WTC11 (cell line): ENCODE results near the gene FXYD3. TPM values are rescaled to one million over a fixed set of nuclear protein-coding genes. Genes with fewer than 3 reads are reported as not detected.

ENCODE experiments used
- ATAC-seq: fragments of 200-7000 bp; cut with Tn5 transposase; 2 replicates; pipeline ENCODE4 v1.10.0; 2021; ENCODE audit warnings: mild to moderate bottlenecking, moderate library complexity
- CTCF ChIA-PET: fragments of 300-600 bp; sonication (Branson Sonifier 250); formaldehyde crosslinking; loops from one replicate; lab custom pipeline; 2021; ENCODE audit warnings: antibody characterized with exemption; lab: Charles Lee
- POLR2A ChIA-PET: fragments of 350-600 bp; sonication (Branson Sonifier 250); formaldehyde crosslinking; loops from one replicate; lab custom pipeline; 2021; ENCODE audit warnings: antibody characterized with exemption; lab: Charles Lee
- DNase-seq: peaks from one replicate; pipeline ENCODE4 v3.0.0; 2021; ENCODE audit warnings: low spot score
- H3K27ac Mint-ChIP-seq: 2 replicates; pipeline ENCODE4 v1.8.0; 2021; ENCODE audit warnings: mixed read lengths
- H3K27me3 Mint-ChIP-seq: 2 replicates; pipeline ENCODE4 v1.8.0; 2021; ENCODE audit warnings: low read depth, mild to moderate bottlenecking, moderate library complexity, mixed read lengths
- H3K36me3 Mint-ChIP-seq: 2 replicates; pipeline ENCODE4 v1.8.0; 2021; ENCODE audit warnings: mixed read lengths
- H3K4me1 Mint-ChIP-seq: 2 replicates; pipeline ENCODE4 v1.8.0; 2022; ENCODE audit warnings: mixed read lengths
- H3K4me3 Mint-ChIP-seq: 2 replicates; pipeline ENCODE4 v1.8.0; 2021; ENCODE audit warnings: mild to moderate bottlenecking, moderate library complexity, mixed read lengths
- H3K9me3 Mint-ChIP-seq: 2 replicates; pipeline ENCODE4 v1.8.0; 2021; ENCODE audit warnings: mixed read lengths
- ELF4 ChIP-seq: sonication (generic); formaldehyde crosslinking; IDR thresholded peaks from 2 replicates; pipeline ENCODE4 v1.8.1; 2022; ENCODE audit warnings: low read depth, mild to moderate bottlenecking, moderate library complexity, missing genetic modification reagents
- FOXJ3 ChIP-seq: sonication (generic); formaldehyde crosslinking; IDR thresholded peaks from 2 replicates; pipeline ENCODE4 v1.9.0; 2021; ENCODE audit warnings: missing genetic modification reagents, mild to moderate bottlenecking, borderline replicate concordance
- FOXP1 ChIP-seq: sonication (generic); formaldehyde crosslinking; IDR thresholded peaks from 2 replicates; pipeline ENCODE4 v1.8.0; 2022; ENCODE audit warnings: missing genetic modification reagents, mild to moderate bottlenecking, moderate library complexity, borderline replicate concordance
- JAZF1 ChIP-seq: fragments of 250-450 bp; sonication (Bioruptor Pico); IDR thresholded peaks from 2 replicates; pipeline ENCODE4 v1.9.0; 2021; ENCODE audit warnings: moderate library complexity, mild to moderate bottlenecking, inconsistent platforms
- SP1 ChIP-seq: sonication (generic); formaldehyde crosslinking; conservative IDR thresholded peaks from 2 replicates; pipeline ENCODE4 v1.8.1; 2022; ENCODE audit warnings: missing genetic modification reagents
- TEAD4 ChIP-seq: sonication (generic); formaldehyde crosslinking; IDR thresholded peaks from 2 replicates; pipeline ENCODE4 v1.8.0; 2022; ENCODE audit warnings: mild to moderate bottlenecking, missing genetic modification reagents
- ZNF232 ChIP-seq: sonication (generic); formaldehyde crosslinking; IDR thresholded peaks from 2 replicates; pipeline ENCODE4 v1.8.0; 2022; ENCODE audit warnings: mild to moderate bottlenecking, missing genetic modification reagents
- ZNF263 ChIP-seq: sonication (generic); formaldehyde crosslinking; IDR thresholded peaks from 2 replicates; pipeline ENCODE4 v1.8.1; 2022; ENCODE audit warnings: low read depth, mild to moderate bottlenecking, moderate library complexity, missing genetic modification reagents
- total RNA-seq: library from RNA; stranded (reverse); gene quantifications from 3 replicates; pipeline ENCODE4 v1.2.3, GENCODE V29; 2021
- TF ChIP-seq, protein P1 (sequence below): sonication (generic); formaldehyde crosslinking; IDR thresholded peaks from 2 replicates; pipeline ENCODE4 v1.8.1; 2023; ENCODE audit warnings: mild to moderate bottlenecking, missing genetic modification reagents
- TF ChIP-seq, protein P2 (sequence below): sonication (generic); formaldehyde crosslinking; IDR thresholded peaks from 2 replicates; pipeline ENCODE4 v1.8.1; 2022; ENCODE audit warnings: missing genetic modification reagents, borderline replicate concordance
- TF ChIP-seq, protein P3 (sequence below): sonication (generic); formaldehyde crosslinking; IDR thresholded peaks from 2 replicates; pipeline ENCODE4 v1.8.1; 2022; ENCODE audit warnings: mild to moderate bottlenecking, moderate library complexity, missing genetic modification reagents
- TF ChIP-seq, protein P4 (sequence below): sonication (generic); formaldehyde crosslinking; IDR thresholded peaks from 2 replicates; pipeline ENCODE4 v1.8.1; 2023; ENCODE audit warnings: mild to moderate bottlenecking, missing genetic modification reagents
- TF ChIP-seq, protein P5 (sequence below): sonication (generic); formaldehyde crosslinking; IDR thresholded peaks from 2 replicates; pipeline ENCODE4 v1.8.1; 2022; ENCODE audit warnings: low read depth, mild to moderate bottlenecking, moderate library complexity, missing genetic modification reagents, borderline replicate concordance
- TF ChIP-seq, protein P6 (sequence below): fragments of 250-450 bp; sonication (Bioruptor Pico); conservative IDR thresholded peaks from 2 replicates; pipeline ENCODE4 v1.9.0; 2021; ENCODE audit warnings: mild to moderate bottlenecking
- TF ChIP-seq, protein P7 (sequence below): sonication (generic); formaldehyde crosslinking; IDR thresholded peaks from 2 replicates; pipeline ENCODE4 v1.8.1; 2022; ENCODE audit warnings: low read depth, missing genetic modification reagents, borderline replicate concordance
- TF ChIP-seq, protein P8 (sequence below): sonication (generic); formaldehyde crosslinking; IDR thresholded peaks from 2 replicates; pipeline ENCODE4 v1.8.0; 2022; ENCODE audit warnings: mild to moderate bottlenecking, missing genetic modification reagents

FXYD3 gene
- total RNA-seq, 1 experiment from 2014 or later, result 1.8 TPM

DNA sequence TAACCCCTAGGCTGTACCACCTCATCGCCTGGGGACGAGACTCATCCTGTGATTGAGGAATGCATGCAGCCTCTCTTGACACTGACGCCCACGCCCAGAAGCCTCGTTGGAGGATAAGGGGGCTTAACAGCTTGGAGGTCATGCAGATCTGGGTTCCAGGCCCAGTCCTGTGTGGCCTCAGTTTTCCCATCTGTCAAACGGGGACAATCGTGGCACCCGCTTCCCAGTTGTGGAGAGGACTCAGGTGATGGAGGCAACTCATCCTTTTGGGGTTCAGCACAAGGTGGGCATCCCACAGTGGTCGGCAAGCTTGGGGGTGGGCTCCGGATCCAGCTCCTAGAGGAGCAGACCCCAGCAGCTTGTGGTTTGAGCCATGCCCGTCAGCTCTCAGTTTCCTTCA lies 20.6 kb downstream of the FXYD3 start:
- no peak for TF ChIP-seq ZNF232 (CRISPR knock-in tag)
- TF ChIP-seq SP1 (CRISPR knock-in tag), result no peak
- TF ChIP-seq, protein P1, sequence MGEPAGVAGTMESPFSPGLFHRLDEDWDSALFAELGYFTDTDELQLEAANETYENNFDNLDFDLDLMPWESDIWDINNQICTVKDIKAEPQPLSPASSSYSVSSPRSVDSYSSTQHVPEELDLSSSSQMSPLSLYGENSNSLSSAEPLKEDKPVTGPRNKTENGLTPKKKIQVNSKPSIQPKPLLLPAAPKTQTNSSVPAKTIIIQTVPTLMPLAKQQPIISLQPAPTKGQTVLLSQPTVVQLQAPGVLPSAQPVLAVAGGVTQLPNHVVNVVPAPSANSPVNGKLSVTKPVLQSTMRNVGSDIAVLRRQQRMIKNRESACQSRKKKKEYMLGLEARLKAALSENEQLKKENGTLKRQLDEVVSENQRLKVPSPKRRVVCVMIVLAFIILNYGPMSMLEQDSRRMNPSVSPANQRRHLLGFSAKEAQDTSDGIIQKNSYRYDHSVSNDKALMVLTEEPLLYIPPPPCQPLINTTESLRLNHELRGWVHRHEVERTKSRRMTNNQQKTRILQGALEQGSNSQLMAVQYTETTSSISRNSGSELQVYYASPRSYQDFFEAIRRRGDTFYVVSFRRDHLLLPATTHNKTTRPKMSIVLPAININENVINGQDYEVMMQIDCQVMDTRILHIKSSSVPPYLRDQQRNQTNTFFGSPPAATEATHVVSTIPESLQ (CRISPR knock-in tag), result no peak
- ChIA-PET CTCF (interaction anchor here (0.7 to 5.2 kb wide), 23 partner anchors 10 to 232 kb away, joined by 3 to 72 read pairs (median 6); partner anchors contain the start of genes FXYD3, FXYD5 and HPN), POLR2A (interaction anchor here (0.6 kb wide), 1 partner anchor 69 kb away, joined by 3 read pairs; no protein-coding TSS in a partner anchor)
- H3K4me1 Mint-ChIP-seq, result peaks cover 28% of the 10 kb centered on the region
- DNase-seq (no peak), ATAC-seq (no peak)
- H3K36me3 Mint-ChIP-seq, result peaks cover 4% of the 10 kb centered on the region; the same call in 1 of the 2 replicates
- no peak overlapping the region for H3K4me3 Mint-ChIP-seq
- no peak overlapping the region for H3K27ac Mint-ChIP-seq
- peaks cover 15% of the 10 kb centered on the region for H3K27me3 Mint-ChIP-seq
- H3K9me3 Mint-ChIP-seq, result peaks cover 12% of the 10 kb centered on the region

DNA sequence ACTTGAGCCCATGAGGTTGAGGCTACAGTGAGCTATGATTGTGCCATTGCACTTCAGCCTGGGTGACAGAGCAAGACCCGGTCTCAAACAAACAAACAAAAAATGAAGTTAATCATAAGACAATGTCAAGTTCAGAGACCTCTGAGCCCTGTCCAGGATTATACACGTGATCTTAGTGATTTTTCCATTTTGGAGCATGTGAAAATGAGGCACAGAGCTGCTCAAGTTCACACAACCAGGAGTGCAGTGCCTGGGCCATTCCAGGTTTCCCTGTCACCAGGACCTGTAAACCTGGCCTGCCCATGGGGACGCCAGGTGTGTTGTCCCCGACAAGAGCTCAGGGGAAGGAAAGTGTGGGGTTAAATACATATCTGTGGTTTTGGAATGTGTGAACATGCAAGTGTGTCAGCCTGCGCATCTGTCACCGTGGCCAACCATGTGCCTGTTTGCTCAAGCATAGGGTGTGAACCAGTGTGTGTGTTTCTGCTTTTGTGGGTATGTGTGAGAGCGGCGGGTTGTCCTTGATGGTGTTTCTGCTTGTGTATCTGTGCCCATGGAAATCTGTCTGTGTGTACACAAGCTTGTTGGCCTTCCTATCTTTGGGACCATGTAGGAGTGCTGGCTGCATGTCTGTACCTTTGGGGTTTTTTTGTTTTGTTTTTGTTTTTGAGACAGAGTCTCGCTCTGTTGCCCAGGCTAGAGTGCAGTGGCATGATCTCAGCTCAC lies 21.5 kb downstream of the FXYD3 start:
- Mint-ChIP-seq H3K27ac (no peak overlapping the region), H3K9me3 (peaks cover 12% of the 10 kb centered on the region)
- DNase-seq, result no peak
- TF ChIP-seq, protein P2, sequence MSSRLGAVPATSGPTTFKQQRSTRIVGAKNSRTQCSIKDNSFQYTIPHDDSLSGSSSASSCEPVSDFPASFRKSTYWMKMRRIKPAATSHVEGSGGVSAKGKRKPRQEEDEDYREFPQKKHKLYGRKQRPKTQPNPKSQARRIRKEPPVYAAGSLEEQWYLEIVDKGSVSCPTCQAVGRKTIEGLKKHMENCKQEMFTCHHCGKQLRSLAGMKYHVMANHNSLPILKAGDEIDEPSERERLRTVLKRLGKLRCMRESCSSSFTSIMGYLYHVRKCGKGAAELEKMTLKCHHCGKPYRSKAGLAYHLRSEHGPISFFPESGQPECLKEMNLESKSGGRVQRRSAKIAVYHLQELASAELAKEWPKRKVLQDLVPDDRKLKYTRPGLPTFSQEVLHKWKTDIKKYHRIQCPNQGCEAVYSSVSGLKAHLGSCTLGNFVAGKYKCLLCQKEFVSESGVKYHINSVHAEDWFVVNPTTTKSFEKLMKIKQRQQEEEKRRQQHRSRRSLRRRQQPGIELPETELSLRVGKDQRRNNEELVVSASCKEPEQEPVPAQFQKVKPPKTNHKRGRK (CRISPR knock-in tag), result no peak
- TF ChIP-seq TEAD4, result no peak
- TF ChIP-seq, protein P3, sequence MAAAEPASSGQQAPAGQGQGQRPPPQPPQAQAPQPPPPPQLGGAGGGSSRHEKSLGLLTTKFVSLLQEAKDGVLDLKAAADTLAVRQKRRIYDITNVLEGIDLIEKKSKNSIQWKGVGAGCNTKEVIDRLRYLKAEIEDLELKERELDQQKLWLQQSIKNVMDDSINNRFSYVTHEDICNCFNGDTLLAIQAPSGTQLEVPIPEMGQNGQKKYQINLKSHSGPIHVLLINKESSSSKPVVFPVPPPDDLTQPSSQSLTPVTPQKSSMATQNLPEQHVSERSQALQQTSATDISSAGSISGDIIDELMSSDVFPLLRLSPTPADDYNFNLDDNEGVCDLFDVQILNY (CRISPR knock-in tag), result no peak
- TF ChIP-seq, protein P4, sequence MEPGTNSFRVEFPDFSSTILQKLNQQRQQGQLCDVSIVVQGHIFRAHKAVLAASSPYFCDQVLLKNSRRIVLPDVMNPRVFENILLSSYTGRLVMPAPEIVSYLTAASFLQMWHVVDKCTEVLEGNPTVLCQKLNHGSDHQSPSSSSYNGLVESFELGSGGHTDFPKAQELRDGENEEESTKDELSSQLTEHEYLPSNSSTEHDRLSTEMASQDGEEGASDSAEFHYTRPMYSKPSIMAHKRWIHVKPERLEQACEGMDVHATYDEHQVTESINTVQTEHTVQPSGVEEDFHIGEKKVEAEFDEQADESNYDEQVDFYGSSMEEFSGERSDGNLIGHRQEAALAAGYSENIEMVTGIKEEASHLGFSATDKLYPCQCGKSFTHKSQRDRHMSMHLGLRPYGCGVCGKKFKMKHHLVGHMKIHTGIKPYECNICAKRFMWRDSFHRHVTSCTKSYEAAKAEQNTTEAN (CRISPR knock-in tag), result no peak
- TF ChIP-seq ZNF263, result no peak
- TF ChIP-seq, protein P5, sequence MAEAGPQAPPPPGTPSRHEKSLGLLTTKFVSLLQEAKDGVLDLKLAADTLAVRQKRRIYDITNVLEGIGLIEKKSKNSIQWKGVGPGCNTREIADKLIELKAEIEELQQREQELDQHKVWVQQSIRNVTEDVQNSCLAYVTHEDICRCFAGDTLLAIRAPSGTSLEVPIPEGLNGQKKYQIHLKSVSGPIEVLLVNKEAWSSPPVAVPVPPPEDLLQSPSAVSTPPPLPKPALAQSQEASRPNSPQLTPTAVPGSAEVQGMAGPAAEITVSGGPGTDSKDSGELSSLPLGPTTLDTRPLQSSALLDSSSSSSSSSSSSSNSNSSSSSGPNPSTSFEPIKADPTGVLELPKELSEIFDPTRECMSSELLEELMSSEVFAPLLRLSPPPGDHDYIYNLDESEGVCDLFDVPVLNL (CRISPR knock-in tag), result no peak
- no peak for TF ChIP-seq ELF4
- TF ChIP-seq, all 79 proteins: peak for 0
- no peak for ATAC-seq
- H3K4me3 Mint-ChIP-seq, result no peak overlapping the region
- CTCF ChIA-PET, result interaction anchor here (1.0 to 5.2 kb wide), 6 partner anchors 16 to 88 kb away, joined by 3 to 72 read pairs (median 22); partner anchors contain the start of genes FXYD3 and FXYD5
- POLR2A ChIA-PET, result no interaction called here
- peaks cover 4% of the 10 kb centered on the region; the same call in 1 of the 2 replicates for H3K36me3 Mint-ChIP-seq
- peaks cover 36% of the 10 kb centered on the region for H3K4me1 Mint-ChIP-seq
- H3K27me3 Mint-ChIP-seq, result peaks cover 15% of the 10 kb centered on the region

DNA sequence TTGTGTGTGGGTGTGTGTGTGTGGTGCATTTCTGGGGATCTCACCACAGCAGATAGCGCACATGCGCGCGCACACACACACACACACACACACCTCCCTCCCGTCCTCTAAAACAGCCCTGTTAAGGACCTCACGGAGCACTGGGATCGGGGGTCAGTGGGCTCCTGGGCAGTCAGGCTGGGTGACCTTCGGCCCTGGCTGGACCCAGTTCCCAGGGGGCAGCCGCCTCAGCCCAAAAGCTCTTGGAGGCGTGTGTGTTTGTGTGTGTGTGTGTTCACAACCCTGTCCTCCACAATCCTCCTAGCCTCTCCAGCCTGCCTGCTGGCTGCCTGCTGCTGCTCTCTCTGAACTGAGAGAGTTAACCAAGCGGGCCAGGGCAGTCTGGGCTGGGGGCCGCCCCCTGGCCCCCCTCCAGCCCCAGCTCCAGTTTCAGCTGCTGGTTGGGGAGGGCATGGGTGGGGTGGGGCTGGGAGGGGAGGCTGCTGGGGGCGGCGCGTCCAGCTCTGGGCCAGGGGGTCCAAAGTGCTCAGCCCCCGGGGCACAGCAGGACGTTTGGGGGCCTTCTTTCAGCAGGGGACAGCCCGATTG lies 22.8 kb downstream of the FXYD3 start, which contains the start of gene FXYD1:
FXYD1 (plus strand) TSS at position 520 of the 588 bp plus-strand sequence. CDS start 1,256 bp downstream, outside the sequence.
- H3K27me3 Mint-ChIP-seq, result peaks cover 18% of the 10 kb centered on the region
- ChIA-PET CTCF (interaction anchor here (1.1 to 5.2 kb wide), 3 partner anchors 12 to 82 kb away, joined by 4 to 72 read pairs (median 20); no protein-coding TSS in a partner anchor), POLR2A (no interaction called here)
- H3K4me3 Mint-ChIP-seq, result no peak within 1 kb of the TSS
- peak within 1 kb of the TSS; percentile 68; the same call in 1 of the 2 replicates for H3K27ac Mint-ChIP-seq
- no peaks in the 10 kb centered on the region for H3K9me3 Mint-ChIP-seq
- no peaks in the 10 kb centered on the region for H3K36me3 Mint-ChIP-seq
- DNase-seq, result no peak
- ATAC-seq, result no peak
- peaks cover 37% of the 10 kb centered on the region for H3K4me1 Mint-ChIP-seq
- TF ChIP-seq JAZF1 (CRISPR knock-in tag) (no peak), FOXP1 (CRISPR knock-in tag) (no peak), FOXJ3 (CRISPR knock-in tag) (no peak), SP1 (CRISPR knock-in tag) (no peak)
- TF ChIP-seq, protein P6, sequence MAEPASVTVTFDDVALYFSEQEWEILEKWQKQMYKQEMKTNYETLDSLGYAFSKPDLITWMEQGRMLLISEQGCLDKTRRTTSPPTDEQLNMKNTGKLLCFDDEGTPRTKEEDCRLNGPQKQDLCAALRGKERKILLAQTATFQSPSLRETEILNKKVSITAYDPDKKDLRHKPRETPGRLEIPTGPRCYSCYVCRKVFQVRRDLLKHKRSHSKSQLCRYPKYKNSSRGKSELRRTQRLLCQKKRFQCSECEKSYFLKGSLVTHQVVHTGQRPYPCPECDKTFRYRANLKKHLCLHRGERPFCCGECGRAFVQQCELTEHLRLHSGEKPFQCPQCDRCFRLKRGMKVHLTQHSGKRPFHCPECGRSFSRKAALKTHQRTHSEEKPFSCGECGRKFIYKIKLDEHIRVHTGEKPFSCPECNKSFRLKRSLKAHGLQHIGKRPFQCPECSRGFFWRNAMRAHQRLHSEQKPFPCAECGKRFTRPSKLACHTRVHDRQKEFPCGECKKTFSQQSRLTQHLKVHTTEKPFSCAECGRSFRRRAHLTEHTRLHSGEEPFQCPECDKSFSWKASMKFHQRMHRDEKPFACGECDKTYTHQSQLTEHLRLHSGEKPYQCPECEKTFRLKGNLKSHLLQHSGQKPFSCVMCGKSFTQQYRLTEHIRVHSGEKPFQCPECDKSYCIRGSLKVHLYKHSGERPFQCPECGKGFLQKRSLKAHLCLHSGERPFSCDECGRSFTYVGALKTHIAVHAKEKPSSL, result no peak
- TF ChIP-seq, protein P7, sequence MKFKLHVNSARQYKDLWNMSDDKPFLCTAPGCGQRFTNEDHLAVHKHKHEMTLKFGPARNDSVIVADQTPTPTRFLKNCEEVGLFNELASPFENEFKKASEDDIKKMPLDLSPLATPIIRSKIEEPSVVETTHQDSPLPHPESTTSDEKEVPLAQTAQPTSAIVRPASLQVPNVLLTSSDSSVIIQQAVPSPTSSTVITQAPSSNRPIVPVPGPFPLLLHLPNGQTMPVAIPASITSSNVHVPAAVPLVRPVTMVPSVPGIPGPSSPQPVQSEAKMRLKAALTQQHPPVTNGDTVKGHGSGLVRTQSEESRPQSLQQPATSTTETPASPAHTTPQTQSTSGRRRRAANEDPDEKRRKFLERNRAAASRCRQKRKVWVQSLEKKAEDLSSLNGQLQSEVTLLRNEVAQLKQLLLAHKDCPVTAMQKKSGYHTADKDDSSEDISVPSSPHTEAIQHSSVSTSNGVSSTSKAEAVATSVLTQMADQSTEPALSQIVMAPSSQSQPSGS (CRISPR knock-in tag), result no peak
- TF ChIP-seq, protein P8, sequence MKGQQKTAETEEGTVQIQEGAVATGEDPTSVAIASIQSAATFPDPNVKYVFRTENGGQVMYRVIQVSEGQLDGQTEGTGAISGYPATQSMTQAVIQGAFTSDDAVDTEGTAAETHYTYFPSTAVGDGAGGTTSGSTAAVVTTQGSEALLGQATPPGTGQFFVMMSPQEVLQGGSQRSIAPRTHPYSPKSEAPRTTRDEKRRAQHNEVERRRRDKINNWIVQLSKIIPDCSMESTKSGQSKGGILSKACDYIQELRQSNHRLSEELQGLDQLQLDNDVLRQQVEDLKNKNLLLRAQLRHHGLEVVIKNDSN, result no peak
